ENCODE measurements around the gene PAM. TPM values are rescaled to one million over a fixed set of nuclear protein-coding genes. Genes with fewer than 3 reads are reported as not detected.

PAM gene
- total and polyA plus RNA-seq, 2 of the 8 experiments (the other 6 are each of a cell fraction or from before 2014, with no cell fraction given), result 30.4 to 67.8 TPM

DNA sequence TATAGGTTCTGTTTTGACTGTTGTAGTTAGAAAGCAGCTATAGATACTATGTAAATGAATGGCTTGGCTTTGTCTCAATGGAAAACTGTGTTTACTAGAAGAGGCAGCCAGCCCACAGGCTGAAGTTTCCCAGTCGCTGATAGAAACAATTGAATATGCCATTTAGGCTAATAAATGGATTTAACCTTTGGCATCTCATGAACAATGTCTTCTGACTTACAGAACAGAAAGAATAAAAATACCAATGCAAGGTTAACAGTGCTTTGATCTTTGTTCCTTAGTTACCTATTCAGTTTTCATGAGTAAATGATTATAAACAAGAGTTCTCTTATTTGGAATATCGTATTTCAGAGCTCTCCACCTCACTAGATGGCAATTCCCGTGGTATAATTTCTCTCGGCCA is 120.6 kb downstream of the PAM start:
- 74% methylated on average over 4 of the region's 4 CpGs; no CpG with 5 or more reads in 1 of the 2 experiments for WGBS, 2 experiments (ENCODE audit: extremely low coverage in 1 of 2, insufficient coverage in 1 of 2, insufficient read length in 1 of 2, insufficient replicate concordance in 2 of 2, low coverage in 1 of 2, low lambda C conversion rate in 2 of 2, missing lambda C conversion rate in 1 of 2)
- DNase-seq (ENCODE audit: low read depth in 1 of 2, low spot score in 2 of 2) (no peak), FAIRE-seq (no peak)
- H3K23ac ChIP-seq (ENCODE audit: insufficient read length), result no peak overlapping the region
- H3K56ac ChIP-seq (replicated peaks; ENCODE audit: insufficient read length, low read depth, low read length), result no peak overlapping the region
- no peak overlapping the region for H2BK15ac ChIP-seq (ENCODE audit: low read length)
- H3K4me1 ChIP-seq (replicated peaks in 1 of 4; ENCODE audit: control insufficient read depth in 3 of 4, insufficient read depth in 4 of 4, low read length in 3 of 4), result peaks cover 0 to 8% (median 2%) of the 10 kb centered on the region in 4 experiments; a peak in 3 of 7 replicates
- no peaks in the 10 kb centered on the region for H3K9me3 ChIP-seq (ENCODE audit: insufficient read depth in 2 of 2, low read depth in 1 of 2, low read length in 1 of 2)
- H3K9ac ChIP-seq (replicated peaks in 1 of 4; ENCODE audit: extremely low read depth in 1 of 4, low read depth in 3 of 4, low read length in 3 of 4), result no peak overlapping the region
- ChIA-PET POLR2A (ENCODE audit: partially characterized antibody) (no interaction called here), CTCF (ENCODE audit: partially characterized antibody) (interaction anchor here (0.9 to 1.0 kb wide), 2 partner anchors 10 to 290 kb away, joined by 3 to 5 read pairs; no protein-coding TSS in a partner anchor)
- H3K18ac ChIP-seq (ENCODE audit: extremely low read depth, low read length), result no peak overlapping the region
- no peak overlapping the region for H2BK12ac ChIP-seq (ENCODE audit: low read depth, low read length)
- no peaks in the 10 kb centered on the region for H3K27me3 ChIP-seq (replicated peaks in 1 of 4; ENCODE audit: control insufficient read depth in 3 of 4, extremely low read depth in 1 of 4, insufficient read depth in 3 of 4, low read length in 3 of 4)
- H4K91ac ChIP-seq (replicated peaks; ENCODE audit: insufficient read length, low read length), result no peak overlapping the region
- H4K8ac ChIP-seq (ENCODE audit: extremely low read depth, insufficient read depth, low read length), result no peak overlapping the region
- no peaks in the 10 kb centered on the region for H3K79me1 ChIP-seq (ENCODE audit: low read depth, low read length)
- H3K27ac ChIP-seq (ENCODE audit: low read depth, low read length), result no peak overlapping the region
- no peak overlapping the region for H3K14ac ChIP-seq (ENCODE audit: insufficient read length)
- H3K23me2 ChIP-seq (ENCODE audit: low read depth, low read length), result no peaks in the 10 kb centered on the region
- H3K4ac ChIP-seq (replicated peaks; ENCODE audit: insufficient read length, low read depth, low read length), result no peak overlapping the region
- no peak overlapping the region for H2AFZ ChIP-seq (ENCODE audit: low read length)
- no peak overlapping the region for H4K5ac ChIP-seq (ENCODE audit: insufficient read length, low read depth, low read length)
- H2AK5ac ChIP-seq (ENCODE audit: low read depth, low read length), result no peak overlapping the region
- no peak overlapping the region for H2BK20ac ChIP-seq (ENCODE audit: low read length)
- no peak overlapping the region for H2BK5ac ChIP-seq (ENCODE audit: low read depth, low read length)
- no peak overlapping the region for H3K4me2 ChIP-seq (ENCODE audit: insufficient read depth in 1 of 2, low read depth in 2 of 2, low read length in 2 of 2)
- no peaks in the 10 kb centered on the region for H3K36me3 ChIP-seq (ENCODE audit: control insufficient read depth in 2 of 4, insufficient read depth in 4 of 4, low read length in 3 of 4)
- no peak overlapping the region for H3K4me3 ChIP-seq (ENCODE audit: extremely low read depth in 1 of 4, insufficient read depth in 2 of 4, low read depth in 3 of 4, low read length in 4 of 4)
- no peak overlapping the region for H2BK120ac ChIP-seq (replicated peaks; ENCODE audit: low read depth, low read length)
- no peaks in the 10 kb centered on the region for H4K20me1 ChIP-seq (replicated peaks in 1 of 2; ENCODE audit: control insufficient read depth in 1 of 2, insufficient read depth in 2 of 2, low read length in 2 of 2)
- H3K79me2 ChIP-seq (ENCODE audit: control insufficient read depth in 1 of 2, insufficient read depth in 2 of 2, low read length in 2 of 2), result no peaks in the 10 kb centered on the region
- no peak for TF ChIP-seq PHF8 (conservative IDR thresholded peaks at IDR 0.05; ENCODE audit: low read depth, low read length)
- no peak for TF ChIP-seq RXRA (IDR thresholded peaks at IDR 0.05; ENCODE audit: insufficient read depth, low read depth, low read length)
- TF ChIP-seq YY1 (IDR thresholded peaks at IDR 0.05; ENCODE audit: low read depth, low read length), result no peak
- no peak for TF ChIP-seq ZNF274 (IDR thresholded peaks at IDR 0.05; ENCODE audit: borderline replicate concordance, extremely low read depth, low read length)
- no peak for TF ChIP-seq SP4 (IDR thresholded peaks at IDR 0.05; ENCODE audit: low read length)
- TF ChIP-seq POLR2AphosphoS5 (IDR thresholded peaks at IDR 0.05; ENCODE audit: low read depth, low read length), result no peak
- TF ChIP-seq MAFK (IDR thresholded peaks at IDR 0.05; ENCODE audit: low read depth, low read length), result no peak
- TF ChIP-seq SP2 (IDR thresholded peaks at IDR 0.05; ENCODE audit: low read length), result no peak
- TF ChIP-seq TCF12 (IDR thresholded peaks at IDR 0.05; ENCODE audit: low read depth, low read length), result no peak
- TF ChIP-seq ASH2L (IDR thresholded peaks at IDR 0.05; ENCODE audit: low read length), result no peak
- TF ChIP-seq, protein P1, sequence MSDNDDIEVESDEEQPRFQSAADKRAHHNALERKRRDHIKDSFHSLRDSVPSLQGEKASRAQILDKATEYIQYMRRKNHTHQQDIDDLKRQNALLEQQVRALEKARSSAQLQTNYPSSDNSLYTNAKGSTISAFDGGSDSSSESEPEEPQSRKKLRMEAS (IDR thresholded peaks at IDR 0.05), result no peak
- TF ChIP-seq NANOG (IDR thresholded peaks at IDR 0.05; ENCODE audit: insufficient read depth, low read depth, low read length, poor library complexity, severe bottlenecking), result no peak
- TF ChIP-seq EGR1 (IDR thresholded peaks at IDR 0.05; ENCODE audit: borderline replicate concordance, low read depth, low read length), result no peak
- TF ChIP-seq, protein P2, sequence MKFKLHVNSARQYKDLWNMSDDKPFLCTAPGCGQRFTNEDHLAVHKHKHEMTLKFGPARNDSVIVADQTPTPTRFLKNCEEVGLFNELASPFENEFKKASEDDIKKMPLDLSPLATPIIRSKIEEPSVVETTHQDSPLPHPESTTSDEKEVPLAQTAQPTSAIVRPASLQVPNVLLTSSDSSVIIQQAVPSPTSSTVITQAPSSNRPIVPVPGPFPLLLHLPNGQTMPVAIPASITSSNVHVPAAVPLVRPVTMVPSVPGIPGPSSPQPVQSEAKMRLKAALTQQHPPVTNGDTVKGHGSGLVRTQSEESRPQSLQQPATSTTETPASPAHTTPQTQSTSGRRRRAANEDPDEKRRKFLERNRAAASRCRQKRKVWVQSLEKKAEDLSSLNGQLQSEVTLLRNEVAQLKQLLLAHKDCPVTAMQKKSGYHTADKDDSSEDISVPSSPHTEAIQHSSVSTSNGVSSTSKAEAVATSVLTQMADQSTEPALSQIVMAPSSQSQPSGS (IDR thresholded peaks at IDR 0.05; ENCODE audit: low read length), result no peak

Measured in H1 (cell line).